B cell (primary cell): ENCODE data around the gene TADA1.

ENCODE experiments used
- CTCF ChIP-seq: fragments of 200-600 bp; IDR thresholded peaks from one replicate; pipeline ENCODE4 v1.8.0; 2022; ENCODE audit warnings: antibody characterized with exemption, mild to moderate bottlenecking
- EZH2 ChIP-seq: IDR thresholded peaks from 2 replicates; pipeline ENCODE4 v1.6.1; 2012; ENCODE audit warnings: borderline replicate concordance, low read depth, mild to moderate bottlenecking, moderate library complexity, low read length; ENCODE audit not compliant: insufficient read depth, poor library complexity, severe bottlenecking

- TF ChIP-seq CTCF (no peak), EZH2 (no peak)
Measured at GRCh38 chr1:166875734-166876539, at the start of gene TADA1.
